Measurements from ENCODE around the gene FAM222A. TPM values are rescaled to one million over a fixed set of nuclear protein-coding genes. Genes with fewer than 3 reads are reported as not detected.

The FAM222A gene
- total RNA-seq, 6 experiments from 2014 or later = 0.34 to 4.3 (median 1.2) TPM

- Histone ChIP-seq H3K9me3 (no peaks in the 10 kb centered on the region), H3K36me3 (no peaks in the 10 kb centered on the region), H3K4me1 (peaks cover 0 to 12% (median 6%) of the 10 kb centered on the region in 4 donors), H3K27me3 (no peaks in the 10 kb centered on the region), H3K4me3 (no peak overlapping the region), H3K27ac (no peak overlapping the region)
- TF ChIP-seq CTCF (IDR thresholded peaks at IDR 0.05) = no peak
- TF ChIP-seq POLR2A (IDR thresholded peaks at IDR 0.05) = no peak
- intact Hi-C loops (cut with DNase I) = no loop called here
- 93% methylated on average over 2 of the region's 14 CpGs for WGBS (ENCODE audit: insufficient coverage, low coverage, low lambda C conversion rate, missing lambda C conversion rate)
- ATAC-seq (no peak), DNase-seq (peak in 1 of 3 donors; percentile 22)
These were observed 14.4 kb downstream of the FAM222A start for GRCh38 chr12:109727746-109728726.

GRCh38 chr12:109728921-109729320 lies 15.3 kb downstream of the FAM222A start:
- ATAC-seq (no peak), DNase-seq (peak in 1 of 3 donors; percentile 3)
- Histone ChIP-seq H3K36me3 (no peaks in the 10 kb centered on the region), H3K4me1 (peaks cover 0 to 3% (median 1%) of the 10 kb centered on the region in 4 donors), H3K27me3 (no peaks in the 10 kb centered on the region), H3K27ac (no peak overlapping the region), H3K4me3 (no peak overlapping the region), H3K9me3 (no peaks in the 10 kb centered on the region)
- WGBS (ENCODE audit: insufficient coverage, low coverage, low lambda C conversion rate, missing lambda C conversion rate) = no CpG with 5 or more reads among the region's 1 CpG
- TF ChIP-seq CTCF (IDR thresholded peaks at IDR 0.05) (no peak), POLR2A (IDR thresholded peaks at IDR 0.05) (no peak)
- intact Hi-C loops (cut with DNase I) = no loop called here

GRCh38 chr12:109729371-109729781 lies 15.8 kb downstream of the FAM222A start:
- Histone ChIP-seq H3K9me3 (no peaks in the 10 kb centered on the region), H3K4me3 (no peak overlapping the region), H3K27ac (no peak overlapping the region), H3K4me1 (no peaks in the 10 kb centered on the region), H3K36me3 (no peaks in the 10 kb centered on the region), H3K27me3 (no peaks in the 10 kb centered on the region)
- DNase-seq (peak in 1 of 3 donors; percentile 22), ATAC-seq (no peak)
- no peak for TF ChIP-seq CTCF (IDR thresholded peaks at IDR 0.05)
- TF ChIP-seq POLR2A (IDR thresholded peaks at IDR 0.05) = no peak
- intact Hi-C loops (cut with DNase I) = no loop called here
- 72% methylated on average over 6 of the region's 18 CpGs for WGBS (ENCODE audit: insufficient coverage, low coverage, low lambda C conversion rate, missing lambda C conversion rate)

GRCh38 chr12:109729801-109730200 lies 16.2 kb downstream of the FAM222A start:
- no peak for ATAC-seq
- H3K27ac ChIP-seq = no peak overlapping the region
- no peak for TF ChIP-seq CTCF (IDR thresholded peaks at IDR 0.05)
- TF ChIP-seq POLR2A (IDR thresholded peaks at IDR 0.05) = no peak
- DNase-seq = peak in 1 of 3 donors; percentile 33
- no peak overlapping the region for H3K4me3 ChIP-seq
- no peaks in the 10 kb centered on the region for H3K9me3 ChIP-seq
- no peaks in the 10 kb centered on the region for H3K27me3 ChIP-seq
- 74% methylated on average over 3 of the region's 9 CpGs for WGBS (ENCODE audit: insufficient coverage, low coverage, low lambda C conversion rate, missing lambda C conversion rate)
- no peaks in the 10 kb centered on the region for H3K4me1 ChIP-seq
- intact Hi-C loops (cut with DNase I) = no loop called here
- H3K36me3 ChIP-seq = no peaks in the 10 kb centered on the region

Data from right lobe of liver (tissue), 6 donors.